Activated CD4-positive, CD25-positive, alpha-beta regulatory T cell treated with anti-CD3 and anti-CD28 coated beads, Interleukin-2, amount 50 U/mL, for 24 hours (primary cell): ENCODE results near the gene CGB5.
"Not testable (repeated sequence)": the region's sequence is repeated elsewhere in the genome, so short reads cannot be mapped to it uniquely, and the experiment has no call there.

Source experiments
- ATAC-seq, 2 donors: fragments of 150-1000 bp; cut with Tn5 transposase; one replicate each; pipeline ENCODE4 v1.10.0; 2021; ENCODE audit warnings: mild to moderate bottlenecking in 1 of 2, moderate library complexity in 1 of 2

The CGB5 gene

GRCh38 chr19:49059053-49059452 is 15.4 kb downstream of the CGB5 start:
- ATAC-seq, result no peak

- no peak for ATAC-seq
These were observed 17.4 kb downstream of the CGB5 start for GRCh38 chr19:49061000-49061399.

GRCh38 chr19:49061445-49061844 is 17.8 kb downstream of the CGB5 start:
- no peak for ATAC-seq

GRCh38 chr19:49064029-49064629 is 20.5 kb downstream of the CGB5 start:
- ATAC-seq, result no peak

GRCh38 chr19:49064768-49065611 is 21.3 kb downstream of the CGB5 start, which contains the start of gene NTF4:
Gene NTF4 (minus strand): TSS chr19:49064818. CDS start chr19:49061997, 2,821 bp downstream.
- ATAC-seq, result peak in 1 of 2 donors; percentile 27

- no peak for ATAC-seq
These were observed 22.4 kb downstream of the CGB5 start for GRCh38 chr19:49065905-49066512.

- no peak for ATAC-seq
These were observed 23.9 kb downstream of the CGB5 start for GRCh38 chr19:49067554-49067953.

GRCh38 chr19:49069026-49069425 is 25.4 kb downstream of the CGB5 start:
- no peak for ATAC-seq

GRCh38 chr19:49070416-49070815 is 26.8 kb downstream of the CGB5 start:
- ATAC-seq, result no peak

- peak in 1 of 2 donors; percentile 13 for ATAC-seq
These were observed 28.4 kb downstream of the CGB5 start for GRCh38 chr19:49071860-49072547.

GRCh38 chr19:49073514-49074378 is 30.1 kb downstream of the CGB5 start:
- ATAC-seq, result no peak

- ATAC-seq, result not testable (repeated sequence)
These were observed 31.2 kb downstream of the CGB5 start for GRCh38 chr19:49074869-49075268.

- ATAC-seq, result no peak
These were observed 36.7 kb downstream of the CGB5 start for GRCh38 chr19:49080392-49080791.

GRCh38 chr19:49081273-49081672 is 37.6 kb downstream of the CGB5 start:
- no peak for ATAC-seq

- ATAC-seq, result no peak
These were observed 40.8 kb downstream of the CGB5 start for GRCh38 chr19:49084206-49085019.

GRCh38 chr19:49085020-49085867 is 41.6 kb downstream of the CGB5 start, which contains the start of gene SNRNP70:
Gene SNRNP70 (plus strand): TSS chr19:49085451. CDS start chr19:49086415, 964 bp downstream.
- peak; percentile 94 for ATAC-seq

GRCh38 chr19:49085868-49086232 is 42.2 kb downstream of the CGB5 start:
- ATAC-seq, result no peak

GRCh38 chr19:49086296-49086695 is 42.6 kb downstream of the CGB5 start:
- ATAC-seq, result no peak

GRCh38 chr19:49091391-49092038 is 47.9 kb downstream of the CGB5 start:
- no peak for ATAC-seq

GRCh38 chr19:49092686-49093085 is 49.0 kb downstream of the CGB5 start:
- ATAC-seq, result no peak
